Glutamatergic neuron (in vitro differentiated cells): ENCODE measurements around the gene CRNN. TPM values are rescaled to one million over a fixed set of nuclear protein-coding genes. Genes with fewer than 3 reads are reported as not detected.

ENCODE experiments used
- DNase-seq: peaks from one replicate; pipeline ENCODE4 v3.0.0; 2022
- H3K27ac Mint-ChIP-seq: one replicate; pipeline ENCODE4 v1.8.0; 2020; ENCODE audit warnings: mild to moderate bottlenecking, mixed read lengths, inconsistent platforms; ENCODE audit not compliant: unreplicated experiment
- H3K27me3 Mint-ChIP-seq: one replicate; pipeline ENCODE4 v1.8.0; 2020; ENCODE audit warnings: mild to moderate bottlenecking, moderate library complexity, mixed read lengths, inconsistent platforms; ENCODE audit not compliant: unreplicated experiment
- H3K36me3 Mint-ChIP-seq: one replicate; pipeline ENCODE4 v1.8.0; 2020; ENCODE audit warnings: mild to moderate bottlenecking, mixed read lengths, inconsistent platforms; ENCODE audit not compliant: unreplicated experiment
- H3K4me1 Mint-ChIP-seq: one replicate; pipeline ENCODE4 v1.8.0; 2020; ENCODE audit warnings: mild to moderate bottlenecking, low read depth, mixed read lengths, inconsistent platforms; ENCODE audit not compliant: unreplicated experiment
- H3K4me3 Mint-ChIP-seq: one replicate; pipeline ENCODE4 v1.8.0; 2020; ENCODE audit warnings: mild to moderate bottlenecking, mixed read lengths, inconsistent platforms; ENCODE audit not compliant: unreplicated experiment
- H3K9me3 Mint-ChIP-seq: one replicate; pipeline ENCODE4 v1.8.0; 2020; ENCODE audit warnings: mild to moderate bottlenecking, moderate library complexity, mixed read lengths, inconsistent platforms; ENCODE audit not compliant: unreplicated experiment
- long read RNA-seq: library from polyadenylated mRNA; unstranded; transcript quantifications from one replicate; pipeline ENCODE4 v2.0.0, GENCODE V29; 2020; ENCODE audit not compliant: unreplicated experiment
- total RNA-seq: library from RNA; stranded (reverse); fragmentation: NEBNext Ultra II Directional; extraction: Animal tissue kit (Norgen Biotek cat#: 25700); gene quantifications from one replicate; pipeline ENCODE4 v1.2.1, GENCODE V29; 2021; ENCODE audit not compliant: unreplicated experiment
- TF ChIP-seq, protein P1 (sequence below): fragments of 200-600 bp; sonication (generic); IDR thresholded peaks from one replicate; pipeline ENCODE4 v1.5.0; 2021; ENCODE audit not compliant: partially characterized antibody, unreplicated experiment

CRNN gene
- total RNA-seq = not detected
- long read RNA-seq = 0 reads

GRCh38 chr1:152413909-152414308 lies at the start of gene CRNN:
TSS of gene CRNN (minus strand) at chr1:152414263. CDS start at chr1:152412233, 2,030 bp downstream.
- H3K27ac Mint-ChIP-seq = no peak within 1 kb of the TSS
- H3K27me3 Mint-ChIP-seq = peaks cover 7% of the 10 kb centered on the region
- H3K4me3 Mint-ChIP-seq = no peak within 1 kb of the TSS
- DNase-seq = no peak
- peaks cover 19% of the 10 kb centered on the region for H3K4me1 Mint-ChIP-seq
- H3K36me3 Mint-ChIP-seq = no peaks in the 10 kb centered on the region
- peaks cover 5% of the 10 kb centered on the region for H3K9me3 Mint-ChIP-seq
- TF ChIP-seq, protein P1, sequence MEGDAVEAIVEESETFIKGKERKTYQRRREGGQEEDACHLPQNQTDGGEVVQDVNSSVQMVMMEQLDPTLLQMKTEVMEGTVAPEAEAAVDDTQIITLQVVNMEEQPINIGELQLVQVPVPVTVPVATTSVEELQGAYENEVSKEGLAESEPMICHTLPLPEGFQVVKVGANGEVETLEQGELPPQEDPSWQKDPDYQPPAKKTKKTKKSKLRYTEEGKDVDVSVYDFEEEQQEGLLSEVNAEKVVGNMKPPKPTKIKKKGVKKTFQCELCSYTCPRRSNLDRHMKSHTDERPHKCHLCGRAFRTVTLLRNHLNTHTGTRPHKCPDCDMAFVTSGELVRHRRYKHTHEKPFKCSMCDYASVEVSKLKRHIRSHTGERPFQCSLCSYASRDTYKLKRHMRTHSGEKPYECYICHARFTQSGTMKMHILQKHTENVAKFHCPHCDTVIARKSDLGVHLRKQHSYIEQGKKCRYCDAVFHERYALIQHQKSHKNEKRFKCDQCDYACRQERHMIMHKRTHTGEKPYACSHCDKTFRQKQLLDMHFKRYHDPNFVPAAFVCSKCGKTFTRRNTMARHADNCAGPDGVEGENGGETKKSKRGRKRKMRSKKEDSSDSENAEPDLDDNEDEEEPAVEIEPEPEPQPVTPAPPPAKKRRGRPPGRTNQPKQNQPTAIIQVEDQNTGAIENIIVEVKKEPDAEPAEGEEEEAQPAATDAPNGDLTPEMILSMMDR = no peak

DNA sequence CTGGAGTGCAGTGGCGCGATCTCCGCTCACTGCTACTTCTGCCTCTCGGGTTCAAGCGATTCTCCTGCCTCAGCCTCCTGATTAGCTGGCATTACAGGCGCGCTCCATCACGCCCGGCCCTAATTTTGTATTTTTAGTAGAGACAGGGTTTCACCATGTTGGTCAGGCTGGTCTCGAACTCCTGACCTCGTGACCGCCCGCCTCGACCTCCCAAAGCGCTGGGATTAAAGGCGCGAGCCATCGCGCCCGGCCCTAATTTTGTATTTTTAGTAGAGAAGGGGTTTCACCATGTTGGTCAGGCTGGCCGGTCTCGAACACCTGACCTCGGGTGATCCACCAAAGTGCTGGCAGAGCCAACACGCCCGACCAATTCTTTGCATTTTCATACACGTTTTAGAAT lies 48.6 kb upstream of the CRNN start:
- DNase-seq = no peak
- Mint-ChIP-seq H3K4me3 (no peak overlapping the region), H3K27me3 (no peaks in the 10 kb centered on the region), H3K4me1 (no peaks in the 10 kb centered on the region), H3K9me3 (no peaks in the 10 kb centered on the region), H3K36me3 (no peaks in the 10 kb centered on the region), H3K27ac (no peak overlapping the region)
- TF ChIP-seq, protein P1 = no peak

DNA sequence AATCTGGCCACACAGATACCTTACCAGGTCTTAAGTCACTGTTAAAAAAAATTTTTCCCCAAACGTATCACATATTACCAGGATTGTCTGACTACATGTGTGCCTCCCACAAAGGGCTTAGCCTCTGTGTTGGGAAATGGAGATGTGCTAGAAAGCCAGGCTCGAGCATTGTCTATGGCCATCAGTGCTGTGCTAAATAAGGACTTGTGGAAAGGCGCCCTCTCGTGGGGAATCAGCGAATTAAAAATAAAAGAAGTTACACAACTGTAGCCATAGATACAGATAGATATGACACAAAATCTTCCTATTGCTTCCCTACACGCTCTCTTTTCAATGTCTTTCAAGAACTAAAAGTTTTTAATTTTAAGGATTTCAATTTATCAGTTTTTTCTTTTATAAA lies 47.5 kb upstream of the CRNN start:
- H3K9me3 Mint-ChIP-seq = no peaks in the 10 kb centered on the region
- H3K4me3 Mint-ChIP-seq = no peak overlapping the region
- H3K27me3 Mint-ChIP-seq = no peaks in the 10 kb centered on the region
- DNase-seq = peak; percentile 65
- TF ChIP-seq, protein P1 = peak; percentile 84
- H3K36me3 Mint-ChIP-seq = no peaks in the 10 kb centered on the region
- no peak overlapping the region for H3K27ac Mint-ChIP-seq
- H3K4me1 Mint-ChIP-seq = no peaks in the 10 kb centered on the region

GRCh38 chr1:152460529-152460899 lies 46.5 kb upstream of the CRNN start:
- no peak for DNase-seq
- Mint-ChIP-seq H3K4me1 (no peaks in the 10 kb centered on the region), H3K27me3 (no peaks in the 10 kb centered on the region), H3K4me3 (no peak overlapping the region), H3K9me3 (no peaks in the 10 kb centered on the region), H3K27ac (no peak overlapping the region), H3K36me3 (no peaks in the 10 kb centered on the region)
- TF ChIP-seq, protein P1 = peak; percentile 54

DNA sequence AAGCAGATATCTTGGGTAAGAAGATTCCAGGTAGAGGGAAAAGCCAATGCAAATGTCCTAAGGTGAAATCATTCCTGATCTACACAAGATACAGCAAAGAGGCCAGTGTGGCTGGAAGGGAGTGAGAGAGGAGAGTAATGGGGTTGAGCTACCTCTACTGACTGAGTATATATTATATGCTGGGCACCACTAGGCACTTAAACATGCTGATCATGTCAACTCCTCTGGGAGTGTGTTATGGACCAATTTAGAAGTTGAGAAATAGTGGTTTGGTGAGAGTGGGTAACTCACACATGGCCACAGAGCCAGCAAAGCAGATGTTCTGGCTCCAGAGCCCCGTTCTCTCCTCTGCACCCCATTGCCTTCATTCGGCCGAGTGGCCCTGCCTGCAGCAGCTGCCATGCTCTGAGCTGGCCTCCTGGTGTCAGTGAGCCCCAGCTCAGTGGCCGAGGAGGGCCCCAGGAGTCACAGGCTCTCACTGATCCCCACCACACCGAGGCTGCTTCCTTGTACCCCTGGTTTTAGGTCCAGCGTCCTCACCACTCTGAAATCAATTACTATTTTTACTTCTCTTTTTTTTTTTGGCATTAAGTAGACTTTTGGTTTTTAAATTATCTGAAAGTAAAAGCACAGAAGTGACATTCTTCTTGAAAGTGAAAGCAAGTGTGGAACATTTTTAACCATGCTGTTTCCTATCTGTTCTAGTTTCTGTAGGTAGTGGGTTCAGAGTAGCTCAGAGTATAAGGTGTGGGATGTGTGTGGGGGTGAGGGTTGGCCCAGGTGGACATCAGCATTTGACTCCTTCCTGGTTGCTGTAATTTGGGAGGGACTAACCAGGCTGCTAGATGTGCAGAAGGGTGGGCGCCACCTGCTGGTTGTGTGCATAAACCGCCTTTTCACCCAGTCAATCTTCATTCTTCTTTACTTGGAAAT lies 45.8 kb upstream of the CRNN start:
- no peaks in the 10 kb centered on the region for H3K4me1 Mint-ChIP-seq
- DNase-seq = peak; percentile 85
- H3K36me3 Mint-ChIP-seq = no peaks in the 10 kb centered on the region
- peaks cover 3% of the 10 kb centered on the region for H3K27me3 Mint-ChIP-seq
- no peaks in the 10 kb centered on the region for H3K9me3 Mint-ChIP-seq
- H3K27ac Mint-ChIP-seq = no peak overlapping the region
- TF ChIP-seq, protein P1 = peak; percentile 86
- no peak overlapping the region for H3K4me3 Mint-ChIP-seq
